ENCODE data around the gene SPAG4.

DNA sequence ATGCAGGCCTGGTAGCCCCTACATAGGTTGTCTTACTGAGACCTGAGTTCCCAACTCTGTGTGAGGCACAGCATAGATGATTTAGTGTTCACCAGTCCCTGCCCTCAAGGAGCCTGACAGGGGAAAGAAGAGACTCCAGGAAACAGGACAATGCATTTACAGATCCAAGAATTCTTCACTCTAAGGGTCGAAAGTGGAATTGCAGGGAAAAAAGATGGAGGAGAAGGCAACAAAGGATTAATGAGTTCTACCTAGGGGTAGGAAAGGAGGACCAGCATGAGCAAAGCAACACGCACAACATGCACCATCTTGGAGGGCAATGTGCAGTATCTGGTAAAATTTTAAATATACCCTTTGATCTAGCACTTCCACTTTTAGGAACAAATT is 5.9 kb downstream of the SPAG4 start:
- TF ChIP-seq, protein P1, sequence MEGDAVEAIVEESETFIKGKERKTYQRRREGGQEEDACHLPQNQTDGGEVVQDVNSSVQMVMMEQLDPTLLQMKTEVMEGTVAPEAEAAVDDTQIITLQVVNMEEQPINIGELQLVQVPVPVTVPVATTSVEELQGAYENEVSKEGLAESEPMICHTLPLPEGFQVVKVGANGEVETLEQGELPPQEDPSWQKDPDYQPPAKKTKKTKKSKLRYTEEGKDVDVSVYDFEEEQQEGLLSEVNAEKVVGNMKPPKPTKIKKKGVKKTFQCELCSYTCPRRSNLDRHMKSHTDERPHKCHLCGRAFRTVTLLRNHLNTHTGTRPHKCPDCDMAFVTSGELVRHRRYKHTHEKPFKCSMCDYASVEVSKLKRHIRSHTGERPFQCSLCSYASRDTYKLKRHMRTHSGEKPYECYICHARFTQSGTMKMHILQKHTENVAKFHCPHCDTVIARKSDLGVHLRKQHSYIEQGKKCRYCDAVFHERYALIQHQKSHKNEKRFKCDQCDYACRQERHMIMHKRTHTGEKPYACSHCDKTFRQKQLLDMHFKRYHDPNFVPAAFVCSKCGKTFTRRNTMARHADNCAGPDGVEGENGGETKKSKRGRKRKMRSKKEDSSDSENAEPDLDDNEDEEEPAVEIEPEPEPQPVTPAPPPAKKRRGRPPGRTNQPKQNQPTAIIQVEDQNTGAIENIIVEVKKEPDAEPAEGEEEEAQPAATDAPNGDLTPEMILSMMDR (conservative IDR thresholded peaks at IDR 0.05): peak; percentile 26; the same call in 1 of the 2 replicates
- no peak for TF ChIP-seq EZH2 (IDR thresholded peaks at IDR 0.05; ENCODE audit: low read depth)

Measured in PC-9 (cell line).